Trophoblast cell (in vitro differentiated cells and primary cell): Measurements from ENCODE around the gene TESK1.
"Not testable (repeated sequence)": the region's sequence is repeated elsewhere in the genome, so short reads cannot be mapped to it uniquely, and the experiment has no call there.

Experiments
- DNase-seq, 2 donors: peaks; one replicate each; pipeline ENCODE4 v3.0.0-alpha.2; 2016
- H2AFZ ChIP-seq: 2 replicates; pipeline ENCODE4 v1.6.1; 2013; ENCODE audit warnings: low read length, moderate library complexity, mild to moderate bottlenecking; ENCODE audit not compliant: insufficient read depth, poor library complexity
- H2AK5ac ChIP-seq: 2 replicates; pipeline ENCODE4 v1.6.1; 2013; ENCODE audit warnings: mild to moderate bottlenecking, low read length
- H2BK120ac ChIP-seq: 2 replicates; pipeline ENCODE4 v1.6.1; 2013; ENCODE audit warnings: low read length, mild to moderate bottlenecking, moderate library complexity; ENCODE audit not compliant: insufficient read depth, poor library complexity
- H2BK12ac ChIP-seq: 2 replicates; pipeline ENCODE4 v1.6.1; 2013; ENCODE audit warnings: mild to moderate bottlenecking, low read length, moderate library complexity
- H2BK5ac ChIP-seq: 2 replicates; pipeline ENCODE4 v1.6.1; 2013; ENCODE audit warnings: low read length, low read depth, moderate library complexity, mild to moderate bottlenecking; ENCODE audit not compliant: poor library complexity
- H3K14ac ChIP-seq: 2 replicates; pipeline ENCODE4 v1.6.1; 2013; ENCODE audit warnings: mild to moderate bottlenecking, low read length
- H3K18ac ChIP-seq: 2 replicates; pipeline ENCODE4 v1.6.1; 2013; ENCODE audit warnings: mild to moderate bottlenecking, low read length
- H3K23ac ChIP-seq: 2 replicates; pipeline ENCODE4 v1.6.1; 2013; ENCODE audit warnings: low read length
- H3K27ac ChIP-seq: 2 replicates; pipeline ENCODE4 v1.5.1; 2013; ENCODE audit warnings: low read depth, mild to moderate bottlenecking, inconsistent platforms, low read length, moderate library complexity
- H3K27me3 ChIP-seq: 2 replicates; pipeline ENCODE4 v1.6.1; 2013; ENCODE audit warnings: inconsistent platforms, mild to moderate bottlenecking, low read length, moderate library complexity; ENCODE audit not compliant: insufficient read depth
- H3K36me3 ChIP-seq, 2 experiments: 1 replicate in 1 of 2; 2 replicates in 1 of 2; pipeline ENCODE4 v1.6.1; 2013; ENCODE audit warnings: low read length in 2 of 2, mild to moderate bottlenecking in 2 of 2, moderate library complexity in 1 of 2; ENCODE audit not compliant: insufficient read depth in 2 of 2, control insufficient read depth in 1 of 2
- H3K4ac ChIP-seq: 2 replicates; pipeline ENCODE4 v1.6.1; 2013; ENCODE audit warnings: low read depth, mild to moderate bottlenecking, low read length, moderate library complexity
- H3K4me1 ChIP-seq, 2 experiments: 1 replicate in 1 of 2; 2 replicates in 1 of 2; pipeline ENCODE4 v1.6.1; 2013; ENCODE audit warnings: low read length in 2 of 2, mild to moderate bottlenecking in 2 of 2, moderate library complexity in 1 of 2; ENCODE audit not compliant: insufficient read depth in 2 of 2, control insufficient read depth in 1 of 2
- H3K4me2 ChIP-seq: 2 replicates; pipeline ENCODE4 v1.6.1; 2013; ENCODE audit warnings: inconsistent platforms, mild to moderate bottlenecking, low read length, moderate library complexity
- H3K4me3 ChIP-seq: 2 replicates; pipeline ENCODE4 v1.5.1; 2013; ENCODE audit warnings: mild to moderate bottlenecking, low read depth, low read length, inconsistent platforms
- H3K79me1 ChIP-seq: one replicate; pipeline ENCODE4 v1.6.1; 2013; ENCODE audit warnings: low read length
- H3K79me2 ChIP-seq: 2 replicates; pipeline ENCODE4 v1.6.1; 2013; ENCODE audit warnings: low read length, mild to moderate bottlenecking; ENCODE audit not compliant: control insufficient read depth, insufficient read depth, poor library complexity
- H3K9ac ChIP-seq: 2 replicates; pipeline ENCODE4 v1.6.1; 2013; ENCODE audit warnings: mild to moderate bottlenecking, low read length
- H3K9me3 ChIP-seq: 2 replicates; pipeline ENCODE4 v1.6.1; 2013; ENCODE audit warnings: low read depth, mild to moderate bottlenecking, control low read depth, inconsistent platforms, low read length; ENCODE audit not compliant: insufficient read depth
- H4K12ac ChIP-seq: 2 replicates; pipeline ENCODE4 v1.6.1; 2013; ENCODE audit warnings: low read depth, mild to moderate bottlenecking, low read length, moderate library complexity
- H4K8ac ChIP-seq: 2 replicates; pipeline ENCODE4 v1.6.1; 2013; ENCODE audit warnings: low read depth, mild to moderate bottlenecking, low read length, moderate library complexity
- H4K91ac ChIP-seq: one replicate; pipeline ENCODE4 v1.6.1; 2013; ENCODE audit warnings: low read depth, mild to moderate bottlenecking, low read length, moderate library complexity
- WGBS: extraction: QIAGEN DNeasy Blood & Tissue Kit; methylation state at CpG from one replicate; pipeline ENCODE4 v1.1.7; 2013; ENCODE audit warnings: missing lambda C conversion rate; ENCODE audit not compliant: insufficient read length, insufficient coverage; ENCODE audit errors: extremely low coverage; 5-methylcytosine and 5-hydroxymethylcytosine counted together

The TESK1 gene

DNA sequence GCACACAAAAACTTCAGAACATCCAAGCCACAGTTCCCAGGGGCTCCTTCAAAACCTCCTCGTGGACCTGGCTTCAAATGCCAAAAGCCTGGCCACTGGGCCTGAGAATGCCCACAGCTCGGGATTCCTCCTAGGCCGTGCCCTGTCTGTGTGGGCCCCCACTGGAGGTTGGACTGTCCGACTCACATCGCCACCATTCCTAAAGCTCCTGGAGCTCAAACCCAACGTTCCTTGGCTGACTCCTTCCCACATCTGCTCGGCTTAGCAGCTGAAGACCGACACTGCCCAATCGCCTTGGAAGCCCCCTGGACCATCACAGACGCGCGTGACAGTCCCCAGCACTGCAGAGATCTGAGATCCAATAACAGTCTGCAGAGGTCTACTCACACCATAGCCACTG, 38.0 kb downstream of the TESK1 start:
- Histone ChIP-seq H3K79me2 (peaks cover 2% of the 10 kb centered on the region), H2BK5ac (no peak overlapping the region), H2BK120ac (no peak overlapping the region), H4K91ac (no peak overlapping the region), H3K4me2 (no peak overlapping the region), H3K18ac (no peak overlapping the region), H3K14ac (no peak overlapping the region), H3K23ac (no peak overlapping the region), H3K4ac (no peak overlapping the region), H3K27me3 (no peaks in the 10 kb centered on the region), H3K9me3 (peaks cover 2% of the 10 kb centered on the region), H2BK12ac (no peak overlapping the region), H3K36me3 (no peaks in the 10 kb centered on the region), H3K27ac (no peak overlapping the region), H2AK5ac (no peak overlapping the region), H2AFZ (no peak overlapping the region), H3K4me1 (peaks cover 0 to 10% of the 10 kb centered on the region in 2 experiments), H4K12ac (no peak overlapping the region), H4K8ac (no peak overlapping the region), H3K4me3 (no peak overlapping the region), H3K9ac (no peak overlapping the region), H3K79me1 (peaks cover 9% of the 10 kb centered on the region)
- DNase-seq = no peak
- no CpG with 5 or more reads among the region's 12 CpGs for WGBS

DNA sequence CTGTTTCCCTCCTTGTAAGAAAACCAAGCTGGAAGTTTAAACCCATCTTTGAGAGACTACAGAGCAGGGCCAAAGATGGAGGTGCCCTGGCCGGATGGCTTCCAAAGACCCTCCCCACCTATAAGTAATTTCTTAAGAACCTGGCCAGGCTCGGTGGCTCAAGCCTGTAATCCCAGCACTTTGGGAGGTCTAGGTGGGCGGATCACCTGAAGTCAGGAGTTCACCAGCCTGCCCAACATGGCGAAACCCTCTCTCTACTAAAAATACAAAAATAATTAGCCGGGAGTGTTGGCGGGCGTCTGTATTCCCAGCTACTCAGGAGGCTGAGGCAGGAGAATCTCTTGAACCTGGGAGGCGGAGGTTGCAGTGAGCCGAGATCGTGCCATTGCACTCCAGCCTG, 40.7 kb downstream of the TESK1 start:
- peaks cover 6 to 21% of the 10 kb centered on the region in 2 experiments for H3K4me1 ChIP-seq
- not testable (repeated sequence) for H2BK120ac ChIP-seq, H3K4ac ChIP-seq, H2AFZ ChIP-seq, H4K91ac ChIP-seq, H3K27me3 ChIP-seq, H3K36me3 ChIP-seq, H2BK5ac ChIP-seq, H3K9ac ChIP-seq, H2AK5ac ChIP-seq, H3K23ac ChIP-seq, H3K79me1 ChIP-seq, H3K18ac ChIP-seq, H2BK12ac ChIP-seq, H3K14ac ChIP-seq, H3K79me2 ChIP-seq, H3K9me3 ChIP-seq, DNase-seq
- H4K12ac ChIP-seq = peak overlapping the region; percentile 98
- H3K4me2 ChIP-seq = peak overlapping the region; percentile 83
- peak overlapping the region; percentile 86 for H4K8ac ChIP-seq
- H3K27ac ChIP-seq = peak overlapping the region; percentile 80
- WGBS = no CpG with 5 or more reads among the region's 10 CpGs
- peak overlapping the region; percentile 18 for H3K4me3 ChIP-seq

DNA sequence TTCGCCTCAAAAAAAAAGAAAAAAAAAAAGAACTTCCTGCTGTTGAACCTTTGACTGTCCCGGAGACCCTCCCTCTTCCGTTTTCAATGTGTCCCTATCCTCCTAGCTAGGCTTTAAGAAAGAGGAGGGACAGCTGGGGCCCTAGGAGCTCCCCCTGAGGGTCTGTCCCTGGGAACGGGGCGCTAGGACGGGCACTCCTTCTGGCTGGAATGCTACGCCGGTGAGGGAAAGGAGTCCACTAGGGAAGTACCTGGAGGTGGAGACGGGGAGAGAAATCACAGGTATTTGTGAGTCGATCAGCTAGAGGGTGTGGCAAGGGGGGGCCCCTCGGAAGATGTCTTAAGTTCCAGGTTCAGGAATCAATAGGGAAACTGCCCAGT, 41.1 kb downstream of the TESK1 start:
- Histone ChIP-seq H3K4me3 (peak overlapping the region; percentile 71), H3K9ac (peak overlapping the region; percentile 77), H2AFZ (peak overlapping the region; percentile 56), H2BK120ac (peak overlapping the region; percentile 63), H2BK12ac (no peak overlapping the region), H3K4me1 (peaks cover 6 to 21% of the 10 kb centered on the region in 2 experiments), H3K4me2 (peak overlapping the region; percentile 83), H3K18ac (peak overlapping the region; percentile 86), H3K27ac (peak overlapping the region; percentile 80), H3K14ac (peak overlapping the region; percentile 84), H3K4ac (peak overlapping the region; percentile 72), H3K36me3 (no peaks in the 10 kb centered on the region), H3K79me1 (peaks cover 9% of the 10 kb centered on the region), H3K9me3 (peaks cover 2% of the 10 kb centered on the region), H3K27me3 (no peaks in the 10 kb centered on the region), H4K8ac (peak overlapping the region; percentile 72), H4K91ac (peak overlapping the region; percentile 79), H4K12ac (peak overlapping the region; percentile 98), H3K79me2 (peaks cover 2% of the 10 kb centered on the region), H2BK5ac (peak overlapping the region; percentile 18), H2AK5ac (no peak overlapping the region), H3K23ac (no peak overlapping the region)
- WGBS = no CpG with 5 or more reads among the region's 11 CpGs
- DNase-seq = peak; percentile 51 to 61

DNA sequence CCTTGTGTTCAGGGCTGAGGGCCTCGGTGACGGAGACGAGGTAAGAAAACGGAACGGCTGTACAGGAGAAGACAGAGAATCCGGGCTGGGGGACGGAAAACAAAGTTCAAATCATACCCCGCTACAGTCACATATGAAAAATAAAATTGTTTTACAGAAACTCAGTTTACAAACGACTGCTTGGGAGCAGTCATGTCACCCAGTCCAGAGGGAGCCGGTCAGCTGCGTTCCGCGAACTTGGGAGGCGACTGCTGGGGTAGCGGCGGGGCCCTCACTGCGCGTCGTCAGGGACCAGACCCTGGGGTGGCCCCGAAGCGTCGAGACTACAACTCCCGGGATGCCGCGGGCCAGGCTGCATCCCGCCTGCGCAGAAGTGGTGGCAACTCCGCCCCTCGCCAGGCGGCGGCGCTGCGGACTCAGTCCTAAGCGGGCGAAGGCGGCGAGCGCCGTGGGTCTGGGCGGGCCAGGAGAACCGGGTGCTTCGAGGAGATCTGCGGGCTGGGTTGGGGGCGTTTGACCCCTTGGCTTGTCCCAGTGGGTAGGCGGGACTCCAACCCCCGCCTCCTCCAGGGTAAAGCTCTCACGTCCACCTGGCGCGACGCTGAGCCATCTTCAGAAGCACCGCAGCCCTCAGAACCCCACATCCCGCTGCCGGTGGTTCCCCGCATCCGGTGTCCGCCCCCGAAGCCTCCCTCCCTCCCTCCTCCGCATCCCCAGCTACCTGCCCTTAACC, 41.6 kb downstream of the TESK1 start:
- Histone ChIP-seq H3K4me2 (peak overlapping the region; percentile 83), H2BK120ac (peak overlapping the region; percentile 63), H3K36me3 (no peaks in the 10 kb centered on the region), H2BK5ac (peak overlapping the region; percentile 18), H4K12ac (peak overlapping the region; percentile 98), H3K9me3 (peaks cover 2% of the 10 kb centered on the region), H3K4ac (peak overlapping the region; percentile 72), H3K27ac (peak overlapping the region; percentile 80), H4K8ac (peak overlapping the region; percentile 86), H3K27me3 (no peaks in the 10 kb centered on the region), H3K23ac (no peak overlapping the region), H3K79me2 (peaks cover 2% of the 10 kb centered on the region), H3K9ac (peak overlapping the region; percentile 77), H2BK12ac (no peak overlapping the region), H3K4me1 (peaks cover 6 to 21% of the 10 kb centered on the region in 2 experiments), H4K91ac (peak overlapping the region; percentile 79), H3K18ac (peak overlapping the region; percentile 19), H3K79me1 (peaks cover 9% of the 10 kb centered on the region), H2AFZ (peak overlapping the region; percentile 84), H2AK5ac (no peak overlapping the region), H3K4me3 (peak overlapping the region; percentile 71), H3K14ac (peak overlapping the region; percentile 84)
- peak; percentile 93 to 98 for DNase-seq
- WGBS = no CpG with 5 or more reads among the region's 58 CpGs
